ENCODE data around the gene GCK.
A peak's percentile ranks its signal among the peaks of the same experiment; 100 is the strongest.

Gene GCK

GRCh38 chr7:44155191-44156185 is 33.8 kb downstream of the GCK start:
- H4K8ac ChIP-seq (ENCODE audit: low read depth, low read length) = no peak overlapping the region
- no CpG with 5 or more reads among the region's 8 CpGs for WGBS (ENCODE audit: extremely low coverage, insufficient coverage, insufficient read length)
- no peak overlapping the region for H3K9ac ChIP-seq (ENCODE audit: low read length)
- no peak overlapping the region for H4K91ac ChIP-seq (ENCODE audit: low read depth, low read length)
- no peak overlapping the region for H3K4me2 ChIP-seq (ENCODE audit: low read length)
- no peak overlapping the region for H3K23ac ChIP-seq (ENCODE audit: low read length)
- H3K36me3 ChIP-seq (ENCODE audit: control insufficient read depth in 1 of 2, insufficient read depth in 2 of 2, low read length in 2 of 2) = no peaks in the 10 kb centered on the region
- H2BK120ac ChIP-seq (ENCODE audit: insufficient read depth, low read length, poor library complexity) = no peak overlapping the region
- no peaks in the 10 kb centered on the region for H3K27me3 ChIP-seq (ENCODE audit: insufficient read depth, low read length)
- no peak overlapping the region for H2BK5ac ChIP-seq (ENCODE audit: low read depth, low read length, poor library complexity)
- H3K18ac ChIP-seq (ENCODE audit: low read length) = no peak overlapping the region
- no peak overlapping the region for H3K14ac ChIP-seq (ENCODE audit: low read length)
- H3K27ac ChIP-seq (ENCODE audit: low read depth, low read length) = no peak overlapping the region
- no peaks in the 10 kb centered on the region for H3K79me1 ChIP-seq (ENCODE audit: low read length)
- H2AFZ ChIP-seq (ENCODE audit: insufficient read depth, low read length, poor library complexity) = no peak overlapping the region
- H3K79me2 ChIP-seq (ENCODE audit: control insufficient read depth, insufficient read depth, low read length, poor library complexity) = no peaks in the 10 kb centered on the region
- peaks cover 2 to 5% of the 10 kb centered on the region in 2 experiments for H3K4me1 ChIP-seq (ENCODE audit: control insufficient read depth in 1 of 2, insufficient read depth in 2 of 2, low read length in 2 of 2)
- H3K4ac ChIP-seq (ENCODE audit: low read depth, low read length) = no peak overlapping the region
- no peak overlapping the region for H2BK12ac ChIP-seq (ENCODE audit: low read length)
- H3K9me3 ChIP-seq (ENCODE audit: insufficient read depth, low read depth, low read length) = peaks cover 2% of the 10 kb centered on the region
- no peak overlapping the region for H2AK5ac ChIP-seq (ENCODE audit: low read length)
- no peak for DNase-seq
- no peak overlapping the region for H3K4me3 ChIP-seq (ENCODE audit: low read depth, low read length)
- H4K12ac ChIP-seq (ENCODE audit: low read depth, low read length) = no peak overlapping the region

- no peak overlapping the region for H2AFZ ChIP-seq (ENCODE audit: insufficient read depth, low read length, poor library complexity)
- no peak overlapping the region for H2BK5ac ChIP-seq (ENCODE audit: low read depth, low read length, poor library complexity)
- no peak overlapping the region for H3K27ac ChIP-seq (ENCODE audit: low read depth, low read length)
- no peaks in the 10 kb centered on the region for H3K79me2 ChIP-seq (ENCODE audit: control insufficient read depth, insufficient read depth, low read length, poor library complexity)
- no CpG with 5 or more reads among the region's 3 CpGs for WGBS (ENCODE audit: extremely low coverage, insufficient coverage, insufficient read length)
- H3K9ac ChIP-seq (ENCODE audit: low read length) = no peak overlapping the region
- no peak overlapping the region for H3K4me3 ChIP-seq (ENCODE audit: low read depth, low read length)
- no peak overlapping the region for H2AK5ac ChIP-seq (ENCODE audit: low read length)
- no peak overlapping the region for H4K12ac ChIP-seq (ENCODE audit: low read depth, low read length)
- H3K4ac ChIP-seq (ENCODE audit: low read depth, low read length) = no peak overlapping the region
- no peak overlapping the region for H3K4me2 ChIP-seq (ENCODE audit: low read length)
- no peak overlapping the region for H3K23ac ChIP-seq (ENCODE audit: low read length)
- no peaks in the 10 kb centered on the region for H3K27me3 ChIP-seq (ENCODE audit: insufficient read depth, low read length)
- H3K79me1 ChIP-seq (ENCODE audit: low read length) = no peaks in the 10 kb centered on the region
- DNase-seq = peak in 1 of 2 donors; percentile 58
- no peak overlapping the region for H3K18ac ChIP-seq (ENCODE audit: low read length)
- H3K36me3 ChIP-seq (ENCODE audit: control insufficient read depth in 1 of 2, insufficient read depth in 2 of 2, low read length in 2 of 2) = no peaks in the 10 kb centered on the region
- H4K91ac ChIP-seq (ENCODE audit: low read depth, low read length) = no peak overlapping the region
- H4K8ac ChIP-seq (ENCODE audit: low read depth, low read length) = no peak overlapping the region
- H3K9me3 ChIP-seq (ENCODE audit: insufficient read depth, low read depth, low read length) = peaks cover 2% of the 10 kb centered on the region
- no peak overlapping the region for H2BK12ac ChIP-seq (ENCODE audit: low read length)
- no peak overlapping the region for H2BK120ac ChIP-seq (ENCODE audit: insufficient read depth, low read length, poor library complexity)
- H3K14ac ChIP-seq (ENCODE audit: low read length) = no peak overlapping the region
- peaks cover 2 to 5% of the 10 kb centered on the region in 2 experiments for H3K4me1 ChIP-seq (ENCODE audit: control insufficient read depth in 1 of 2, insufficient read depth in 2 of 2, low read length in 2 of 2)
Measured at GRCh38 chr7:44154703-44155102, 34.5 kb downstream of the GCK start.

GRCh38 chr7:44153948-44154335 is 35.3 kb downstream of the GCK start:
- Histone ChIP-seq H3K36me3 (ENCODE audit: control insufficient read depth in 1 of 2, insufficient read depth in 2 of 2, low read length in 2 of 2) (no peaks in the 10 kb centered on the region), H3K79me2 (ENCODE audit: control insufficient read depth, insufficient read depth, low read length, poor library complexity) (no peaks in the 10 kb centered on the region), H3K23ac (ENCODE audit: low read length) (no peak overlapping the region), H3K27ac (ENCODE audit: low read depth, low read length) (no peak overlapping the region), H2AFZ (ENCODE audit: insufficient read depth, low read length, poor library complexity) (no peak overlapping the region), H3K4ac (ENCODE audit: low read depth, low read length) (no peak overlapping the region), H4K91ac (ENCODE audit: low read depth, low read length) (no peak overlapping the region), H3K9me3 (ENCODE audit: insufficient read depth, low read depth, low read length) (peaks cover 2% of the 10 kb centered on the region), H2BK120ac (ENCODE audit: insufficient read depth, low read length, poor library complexity) (no peak overlapping the region), H2BK12ac (ENCODE audit: low read length) (no peak overlapping the region), H2AK5ac (ENCODE audit: low read length) (no peak overlapping the region), H3K4me2 (ENCODE audit: low read length) (no peak overlapping the region), H3K4me1 (ENCODE audit: control insufficient read depth in 1 of 2, insufficient read depth in 2 of 2, low read length in 2 of 2) (peaks cover 2 to 5% of the 10 kb centered on the region in 2 experiments), H3K4me3 (ENCODE audit: low read depth, low read length) (no peak overlapping the region), H3K79me1 (ENCODE audit: low read length) (no peaks in the 10 kb centered on the region), H4K12ac (ENCODE audit: low read depth, low read length) (no peak overlapping the region), H3K18ac (ENCODE audit: low read length) (no peak overlapping the region), H3K9ac (ENCODE audit: low read length) (no peak overlapping the region), H2BK5ac (ENCODE audit: low read depth, low read length, poor library complexity) (no peak overlapping the region), H3K14ac (ENCODE audit: low read length) (no peak overlapping the region), H3K27me3 (ENCODE audit: insufficient read depth, low read length) (no peaks in the 10 kb centered on the region), H4K8ac (ENCODE audit: low read depth, low read length) (no peak overlapping the region)
- DNase-seq = no peak
- WGBS (ENCODE audit: extremely low coverage, insufficient coverage, insufficient read length) = no CpG with 5 or more reads among the region's 5 CpGs

GRCh38 chr7:44152971-44153947 is 36.0 kb downstream of the GCK start:
- Histone ChIP-seq H3K27me3 (ENCODE audit: insufficient read depth, low read length) (no peaks in the 10 kb centered on the region), H3K79me2 (ENCODE audit: control insufficient read depth, insufficient read depth, low read length, poor library complexity) (no peaks in the 10 kb centered on the region), H3K4me2 (ENCODE audit: low read length) (no peak overlapping the region), H2AFZ (ENCODE audit: insufficient read depth, low read length, poor library complexity) (no peak overlapping the region), H4K8ac (ENCODE audit: low read depth, low read length) (no peak overlapping the region), H3K23ac (ENCODE audit: low read length) (no peak overlapping the region), H3K4ac (ENCODE audit: low read depth, low read length) (no peak overlapping the region), H3K4me1 (ENCODE audit: control insufficient read depth in 1 of 2, insufficient read depth in 2 of 2, low read length in 2 of 2) (peaks cover 2 to 5% of the 10 kb centered on the region in 2 experiments), H3K79me1 (ENCODE audit: low read length) (no peaks in the 10 kb centered on the region), H3K9ac (ENCODE audit: low read length) (no peak overlapping the region), H2AK5ac (ENCODE audit: low read length) (no peak overlapping the region), H3K4me3 (ENCODE audit: low read depth, low read length) (no peak overlapping the region), H3K14ac (ENCODE audit: low read length) (no peak overlapping the region), H4K91ac (ENCODE audit: low read depth, low read length) (no peak overlapping the region), H3K27ac (ENCODE audit: low read depth, low read length) (no peak overlapping the region), H2BK5ac (ENCODE audit: low read depth, low read length, poor library complexity) (no peak overlapping the region), H3K9me3 (ENCODE audit: insufficient read depth, low read depth, low read length) (peaks cover 2% of the 10 kb centered on the region), H3K36me3 (ENCODE audit: control insufficient read depth in 1 of 2, insufficient read depth in 2 of 2, low read length in 2 of 2) (no peaks in the 10 kb centered on the region), H4K12ac (ENCODE audit: low read depth, low read length) (no peak overlapping the region), H2BK12ac (ENCODE audit: low read length) (no peak overlapping the region), H3K18ac (ENCODE audit: low read length) (no peak overlapping the region), H2BK120ac (ENCODE audit: insufficient read depth, low read length, poor library complexity) (no peak overlapping the region)
- WGBS (ENCODE audit: extremely low coverage, insufficient coverage, insufficient read length) = no CpG with 5 or more reads among the region's 22 CpGs
- DNase-seq = no peak

Measured in trophoblast cell (in vitro differentiated cells and primary cell).